DND-41 (cell line): ENCODE measurements around the gene ARAF.

Experiments used
- ATAC-seq: fragments of 200-7000 bp; cut with Tn5 transposase; 3 replicates; pipeline ENCODE4 v1.9.1; 2021; ENCODE audit warnings: low read depth; ENCODE audit not compliant: insufficient read depth
- DNase-seq: peaks from one replicate; pipeline ENCODE4 v3.0.0-alpha.2; 2020
- H2AFZ ChIP-seq: 2 replicates; pipeline ENCODE4 v1.6.0; 2012; ENCODE audit warnings: low read depth, low read length
- H3K27ac ChIP-seq: 2 replicates; pipeline ENCODE4 v1.5.1; 2012; ENCODE audit warnings: low read length, inconsistent platforms
- H3K27me3 ChIP-seq: fragments of 200-600 bp; sonication (generic); 2 replicates; pipeline ENCODE4 v1.6.0; 2012; ENCODE audit warnings: low read length, mild to moderate bottlenecking, inconsistent platforms; ENCODE audit not compliant: insufficient read depth, poor library complexity
- H3K36me3 ChIP-seq: 2 replicates; pipeline ENCODE4 v1.5.1; 2012; ENCODE audit warnings: low read length, inconsistent platforms; ENCODE audit not compliant: insufficient read depth
- H3K4me1 ChIP-seq: 2 replicates; pipeline ENCODE4 v1.5.1; 2012; ENCODE audit warnings: mild to moderate bottlenecking, low read length; ENCODE audit not compliant: insufficient read depth
- H3K4me2 ChIP-seq: 2 replicates; pipeline ENCODE4 v1.6.0; 2012; ENCODE audit warnings: mild to moderate bottlenecking, moderate library complexity, low read length, inconsistent platforms; ENCODE audit not compliant: insufficient read depth
- H3K4me3 ChIP-seq, 2 experiments: fragments of 200-600 bp in 1 of 2; shearing (Covaris generic) in 1 of 2; 2 replicates each; pipeline ENCODE4 v1.5.1; 2012 to 2016; ENCODE audit warnings: inconsistent platforms in 2 of 2, low read length in 2 of 2, mild to moderate bottlenecking in 2 of 2, low read depth in 1 of 2, moderate library complexity in 1 of 2
- H3K79me2 ChIP-seq: 2 replicates; pipeline ENCODE4 v1.6.0; 2012; ENCODE audit warnings: low read length, inconsistent platforms; ENCODE audit not compliant: insufficient read depth
- H3K9ac ChIP-seq: 2 replicates; pipeline ENCODE4 v1.6.0; 2012; ENCODE audit warnings: low read depth, mild to moderate bottlenecking, inconsistent platforms, low read length, moderate library complexity
- H3K9me3 ChIP-seq: 2 replicates; pipeline ENCODE4 v1.5.1; 2012; ENCODE audit warnings: low read length, moderate library complexity, mild to moderate bottlenecking, inconsistent platforms; ENCODE audit not compliant: insufficient read depth, severe bottlenecking
- H4K20me1 ChIP-seq: 2 replicates; pipeline ENCODE4 v1.6.0; 2012; ENCODE audit warnings: low read length; ENCODE audit not compliant: insufficient read depth
- EZH2 ChIP-seq: IDR thresholded peaks from 3 replicates; pipeline ENCODE4 v1.6.1; 2012; ENCODE audit warnings: borderline replicate concordance, low read depth, mild to moderate bottlenecking, moderate library complexity, low read length, inconsistent platforms; ENCODE audit not compliant: severe bottlenecking
- TF ChIP-seq, protein P1 (sequence below): IDR thresholded peaks from 2 replicates; pipeline ENCODE4 v1.5.1; 2012; ENCODE audit warnings: borderline replicate concordance, low read length, moderate library complexity, mild to moderate bottlenecking; ENCODE audit not compliant: poor library complexity, severe bottlenecking; ENCODE audit errors: extremely low read depth

ARAF gene

DNA sequence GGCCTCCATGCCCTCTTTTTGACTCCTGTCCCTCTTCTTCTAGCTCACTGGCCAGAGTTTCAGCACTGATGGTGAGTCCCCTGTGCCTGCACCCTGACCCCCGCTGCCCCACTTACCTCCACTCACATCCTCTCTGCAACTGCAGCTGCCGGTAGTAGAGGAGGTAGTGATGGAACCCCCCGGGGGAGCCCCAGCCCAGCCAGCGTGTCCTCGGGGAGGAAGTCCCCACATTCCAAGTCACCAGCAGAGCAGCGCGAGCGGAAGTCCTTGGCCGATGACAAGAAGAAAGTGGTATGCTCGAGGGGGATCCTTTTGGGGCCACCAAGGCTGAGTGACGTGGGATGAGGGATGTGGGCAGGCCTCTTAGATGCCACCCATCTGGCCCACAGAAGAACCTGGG is 5.8 kb downstream of the ARAF start:
- no peak overlapping the region for H3K4me2 ChIP-seq
- no peak for ATAC-seq
- peaks cover 22% of the 10 kb centered on the region for H3K4me1 ChIP-seq
- H2AFZ ChIP-seq: no peak overlapping the region
- peaks cover 76% of the 10 kb centered on the region for H3K36me3 ChIP-seq
- no peak overlapping the region for H3K4me3 ChIP-seq
- no peaks in the 10 kb centered on the region for H3K9me3 ChIP-seq
- no peaks in the 10 kb centered on the region for H3K27me3 ChIP-seq
- peaks cover 9% of the 10 kb centered on the region for H4K20me1 ChIP-seq
- H3K79me2 ChIP-seq: peaks cover 26% of the 10 kb centered on the region
- H3K9ac ChIP-seq: no peak overlapping the region
- no peak for TF ChIP-seq EZH2
- TF ChIP-seq, protein P1, sequence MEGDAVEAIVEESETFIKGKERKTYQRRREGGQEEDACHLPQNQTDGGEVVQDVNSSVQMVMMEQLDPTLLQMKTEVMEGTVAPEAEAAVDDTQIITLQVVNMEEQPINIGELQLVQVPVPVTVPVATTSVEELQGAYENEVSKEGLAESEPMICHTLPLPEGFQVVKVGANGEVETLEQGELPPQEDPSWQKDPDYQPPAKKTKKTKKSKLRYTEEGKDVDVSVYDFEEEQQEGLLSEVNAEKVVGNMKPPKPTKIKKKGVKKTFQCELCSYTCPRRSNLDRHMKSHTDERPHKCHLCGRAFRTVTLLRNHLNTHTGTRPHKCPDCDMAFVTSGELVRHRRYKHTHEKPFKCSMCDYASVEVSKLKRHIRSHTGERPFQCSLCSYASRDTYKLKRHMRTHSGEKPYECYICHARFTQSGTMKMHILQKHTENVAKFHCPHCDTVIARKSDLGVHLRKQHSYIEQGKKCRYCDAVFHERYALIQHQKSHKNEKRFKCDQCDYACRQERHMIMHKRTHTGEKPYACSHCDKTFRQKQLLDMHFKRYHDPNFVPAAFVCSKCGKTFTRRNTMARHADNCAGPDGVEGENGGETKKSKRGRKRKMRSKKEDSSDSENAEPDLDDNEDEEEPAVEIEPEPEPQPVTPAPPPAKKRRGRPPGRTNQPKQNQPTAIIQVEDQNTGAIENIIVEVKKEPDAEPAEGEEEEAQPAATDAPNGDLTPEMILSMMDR: no peak
- no peak for DNase-seq
- no peak overlapping the region for H3K27ac ChIP-seq

DNA sequence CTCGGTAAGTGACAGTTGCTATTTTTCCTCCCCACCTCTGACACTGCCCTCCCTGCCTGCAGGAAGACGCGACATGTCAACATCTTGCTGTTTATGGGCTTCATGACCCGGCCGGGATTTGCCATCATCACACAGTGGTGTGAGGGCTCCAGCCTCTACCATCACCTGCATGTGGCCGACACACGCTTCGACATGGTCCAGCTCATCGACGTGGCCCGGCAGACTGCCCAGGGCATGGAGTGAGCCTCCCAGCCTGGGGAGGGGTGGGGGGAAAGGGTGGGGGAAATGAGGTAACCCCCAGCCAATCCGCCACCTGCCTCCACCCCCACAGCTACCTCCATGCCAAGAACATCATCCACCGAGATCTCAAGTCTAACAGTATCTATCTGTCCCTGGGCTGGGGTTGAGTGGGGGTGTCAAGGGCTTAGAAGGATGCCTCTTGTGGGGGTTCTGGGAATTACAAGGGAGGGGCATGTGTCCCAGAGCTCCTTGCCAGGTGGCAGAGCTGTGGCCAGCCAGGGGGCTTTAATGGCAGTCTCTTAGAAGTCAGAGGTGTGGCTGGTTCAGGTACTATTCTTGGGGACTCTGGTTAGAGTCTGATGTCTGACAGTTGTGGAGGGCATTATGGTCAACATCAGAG is 7.8 kb downstream of the ARAF start:
- Histone ChIP-seq H3K27ac (no peak overlapping the region), H3K9me3 (no peaks in the 10 kb centered on the region), H3K4me1 (peaks cover 4% of the 10 kb centered on the region; the same call in 1 of the 2 replicates), H3K4me2 (no peak overlapping the region), H3K4me3 (no peak overlapping the region), H2AFZ (no peak overlapping the region), H4K20me1 (peaks cover 6% of the 10 kb centered on the region; the same call in 1 of the 2 replicates), H3K9ac (no peak overlapping the region), H3K79me2 (peaks cover 8% of the 10 kb centered on the region; the same call in 1 of the 2 replicates), H3K36me3 (peaks cover 65% of the 10 kb centered on the region), H3K27me3 (no peaks in the 10 kb centered on the region)
- TF ChIP-seq, protein P1: peak; percentile 55
- TF ChIP-seq EZH2: no peak
- DNase-seq (peak; percentile 51), ATAC-seq (peak; percentile 66; the same call in 2 of the 3 replicates)

DNA sequence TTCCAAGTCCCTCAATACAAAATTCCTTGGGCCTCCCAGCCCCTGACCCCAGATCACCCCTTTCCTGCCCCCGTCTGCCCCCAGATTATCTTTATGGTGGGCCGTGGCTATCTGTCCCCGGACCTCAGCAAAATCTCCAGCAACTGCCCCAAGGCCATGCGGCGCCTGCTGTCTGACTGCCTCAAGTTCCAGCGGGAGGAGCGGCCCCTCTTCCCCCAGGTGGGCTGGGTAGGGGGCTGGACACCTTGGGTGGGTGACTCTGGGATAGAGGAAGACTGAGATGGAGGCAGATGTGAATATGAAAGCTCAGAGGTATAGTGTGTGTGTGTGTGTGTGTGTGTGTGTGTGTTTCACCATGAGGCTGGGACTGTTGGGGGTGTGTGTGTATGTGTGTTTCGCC is 9.8 kb downstream of the ARAF start:
- Histone ChIP-seq H2AFZ (no peak overlapping the region), H3K9ac (no peak overlapping the region), H4K20me1 (peaks cover 3% of the 10 kb centered on the region; the same call in 1 of the 2 replicates), H3K9me3 (no peaks in the 10 kb centered on the region), H3K27ac (no peak overlapping the region), H3K4me3 (no peak overlapping the region), H3K36me3 (peaks cover 49% of the 10 kb centered on the region), H3K4me1 (no peaks in the 10 kb centered on the region), H3K27me3 (no peaks in the 10 kb centered on the region), H3K4me2 (no peak overlapping the region), H3K79me2 (no peaks in the 10 kb centered on the region)
- DNase-seq (no peak), ATAC-seq (no peak)
- TF ChIP-seq, protein P1: no peak
- no peak for TF ChIP-seq EZH2
